GM06990 (cell line): Measurements from ENCODE around the gene DPP10.

Source experiments
- DNase-seq: peaks from one replicate; pipeline ENCODE4 v3.0.0-alpha.2; 2011; ENCODE audit not compliant: insufficient read length; ENCODE audit errors: extremely low read depth
- H3K27me3 ChIP-seq: replicated peaks from 2 replicates; pipeline ENCODE4 v1.6.0; 2011; ENCODE audit warnings: low read length; ENCODE audit not compliant: control insufficient read depth, insufficient read depth
- H3K36me3 ChIP-seq: 2 replicates; pipeline ENCODE4 v1.5.1; 2011; ENCODE audit warnings: low read length; ENCODE audit not compliant: control insufficient read depth, insufficient read depth
- H3K4me3 ChIP-seq: replicated peaks from 2 replicates; pipeline ENCODE4 v1.5.1; 2011; ENCODE audit warnings: low read depth, mild to moderate bottlenecking, control low read depth, low read length
- CTCF ChIP-seq: IDR thresholded peaks from 2 replicates; pipeline ENCODE4 v1.5.1; 2011; ENCODE audit warnings: low read length, control low read depth, mild to moderate bottlenecking, inconsistent platforms; ENCODE audit not compliant: insufficient read depth, poor library complexity, severe bottlenecking

DPP10 gene

GRCh38 chr2:115070002-115070401 is 627.6 kb downstream of the DPP10 start:
- no peak for DNase-seq
- Histone ChIP-seq H3K27me3 (no peaks in the 10 kb centered on the region), H3K4me3 (no peak overlapping the region), H3K36me3 (no peaks in the 10 kb centered on the region)
- TF ChIP-seq CTCF, result no peak

GRCh38 chr2:115071534-115071933 is 629.1 kb downstream of the DPP10 start:
- Histone ChIP-seq H3K4me3 (no peak overlapping the region), H3K36me3 (no peaks in the 10 kb centered on the region), H3K27me3 (no peaks in the 10 kb centered on the region)
- no peak for TF ChIP-seq CTCF
- DNase-seq, result no peak

GRCh38 chr2:115075800-115076199 is 633.4 kb downstream of the DPP10 start:
- TF ChIP-seq CTCF, result no peak
- DNase-seq, result no peak
- H3K36me3 ChIP-seq, result no peaks in the 10 kb centered on the region
- no peaks in the 10 kb centered on the region for H3K27me3 ChIP-seq
- H3K4me3 ChIP-seq, result no peak overlapping the region

- no peak for DNase-seq
- no peaks in the 10 kb centered on the region for H3K27me3 ChIP-seq
- H3K4me3 ChIP-seq, result no peak overlapping the region
- no peak for TF ChIP-seq CTCF
- H3K36me3 ChIP-seq, result no peaks in the 10 kb centered on the region
Observed at GRCh38 chr2:115077626-115078025, 635.2 kb downstream of the DPP10 start.

- H3K4me3 ChIP-seq, result no peak overlapping the region
- H3K27me3 ChIP-seq, result no peaks in the 10 kb centered on the region
- H3K36me3 ChIP-seq, result no peaks in the 10 kb centered on the region
- no peak for DNase-seq
- no peak for TF ChIP-seq CTCF
Observed at GRCh38 chr2:115083225-115083624, 640.8 kb downstream of the DPP10 start.

GRCh38 chr2:115083711-115084110 is 641.3 kb downstream of the DPP10 start:
- Histone ChIP-seq H3K36me3 (no peaks in the 10 kb centered on the region), H3K27me3 (no peaks in the 10 kb centered on the region), H3K4me3 (no peak overlapping the region)
- no peak for TF ChIP-seq CTCF
- DNase-seq, result no peak
